GM21723 (cell line): ENCODE data around the gene GAL3ST2.
"Not testable (repeated sequence)": the region's sequence is repeated elsewhere in the genome, so short reads cannot be mapped to it uniquely, and the experiment has no call there.

ENCODE experiments used
- ATAC-seq: cut with Tn5 transposase; IDR thresholded peaks from one replicate; pipeline ENCODE4 v1.9.1; 2021; ENCODE audit warnings: mild to moderate bottlenecking, moderate library complexity; ENCODE audit not compliant: unreplicated experiment

The GAL3ST2 gene

DNA sequence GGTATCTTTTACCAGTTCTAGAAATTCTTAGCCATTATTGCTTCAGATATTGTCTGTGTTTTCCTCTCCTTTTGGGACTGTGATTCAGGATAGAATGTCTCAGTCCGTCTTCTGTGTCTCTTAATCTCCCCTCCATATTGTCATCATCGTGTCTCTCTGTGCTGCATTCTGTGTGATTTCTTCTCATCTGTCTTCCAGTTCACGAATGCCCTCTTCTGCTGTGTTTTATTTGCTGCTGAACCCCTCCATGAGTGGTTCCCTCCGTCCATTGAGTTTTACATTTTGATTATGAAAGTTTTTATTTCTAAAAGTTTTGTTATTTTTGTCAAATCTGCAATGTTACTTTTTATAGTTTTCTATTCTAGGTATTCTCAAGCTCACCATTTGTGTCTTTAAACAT lies 30.5 kb upstream of the GAL3ST2 start:
- ATAC-seq: no peak

DNA sequence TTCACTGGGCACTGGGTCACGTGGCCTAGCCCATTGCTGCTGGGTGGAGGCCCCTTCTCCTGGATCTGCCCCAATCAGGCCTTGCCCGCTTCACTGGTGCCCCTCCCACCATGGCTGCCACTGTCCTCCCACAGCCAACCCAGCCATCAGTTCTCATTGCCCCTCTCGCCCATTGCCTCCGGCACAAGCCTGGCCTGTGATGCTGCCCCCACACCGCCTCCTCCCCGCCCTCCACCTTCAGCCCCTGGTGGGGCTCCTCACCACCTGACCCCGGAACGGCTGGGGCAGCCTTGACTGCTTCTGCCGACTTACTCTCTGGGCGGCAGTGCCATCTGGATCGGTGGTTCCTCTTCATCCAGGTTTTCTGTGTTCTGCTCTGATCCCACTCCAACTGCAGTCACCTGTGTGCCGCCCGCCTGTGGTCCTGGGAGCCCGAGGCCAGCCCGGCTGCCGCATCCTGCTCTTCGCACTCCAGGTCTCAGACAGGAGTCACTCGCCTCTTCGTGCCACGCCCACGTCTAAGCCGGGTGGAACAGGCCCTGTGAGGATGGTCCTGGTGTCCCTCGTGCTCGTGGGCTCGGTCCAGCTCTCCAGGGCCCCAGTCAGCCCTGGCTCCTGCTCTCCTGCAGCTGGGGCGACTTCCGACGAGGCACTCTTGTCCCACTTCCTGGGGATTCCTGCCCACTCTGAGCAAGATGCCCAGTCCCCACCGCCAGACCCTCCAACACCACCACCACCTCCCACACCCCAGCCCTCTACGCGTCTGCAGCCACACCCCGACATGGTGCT lies 28.0 kb upstream of the GAL3ST2 start:
- no peak for ATAC-seq

DNA sequence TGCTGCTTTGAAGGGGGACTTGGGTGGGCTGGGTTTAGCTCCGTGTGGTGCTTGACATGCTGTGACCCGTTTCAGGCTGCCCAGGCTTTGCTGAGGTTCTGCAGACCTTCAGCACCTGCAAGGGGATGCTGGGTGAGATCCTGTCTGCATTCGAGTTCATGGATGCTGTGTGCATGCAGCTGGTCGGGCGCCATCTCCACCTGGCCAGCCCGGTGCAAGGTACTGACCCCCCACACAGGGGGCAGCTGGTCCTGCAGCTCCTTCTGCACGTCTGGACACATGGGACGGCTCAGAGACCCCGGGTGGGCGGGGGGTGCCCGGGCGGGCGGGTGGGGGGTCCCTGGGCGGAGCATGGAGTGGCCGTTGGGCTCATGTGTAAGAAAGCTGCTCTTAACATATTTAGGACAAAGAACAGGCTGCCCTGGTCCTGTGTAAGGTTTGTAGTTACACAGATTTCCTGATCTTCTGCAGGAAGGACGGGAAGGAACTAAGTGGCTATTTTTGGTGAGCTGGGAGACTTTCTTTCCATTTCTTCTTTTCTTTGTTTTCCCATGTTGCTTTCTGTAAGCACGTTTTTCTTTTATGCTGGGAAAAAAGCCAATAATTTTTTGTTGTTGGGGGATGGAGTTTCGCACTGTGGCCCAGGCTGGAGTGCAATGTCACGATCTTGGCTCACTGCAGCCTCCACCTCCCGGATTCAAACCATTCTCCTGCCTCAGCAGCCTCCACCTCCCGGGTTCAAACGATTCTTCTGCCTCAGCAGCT lies 26.4 kb upstream of the GAL3ST2 start:
- ATAC-seq: no peak

DNA sequence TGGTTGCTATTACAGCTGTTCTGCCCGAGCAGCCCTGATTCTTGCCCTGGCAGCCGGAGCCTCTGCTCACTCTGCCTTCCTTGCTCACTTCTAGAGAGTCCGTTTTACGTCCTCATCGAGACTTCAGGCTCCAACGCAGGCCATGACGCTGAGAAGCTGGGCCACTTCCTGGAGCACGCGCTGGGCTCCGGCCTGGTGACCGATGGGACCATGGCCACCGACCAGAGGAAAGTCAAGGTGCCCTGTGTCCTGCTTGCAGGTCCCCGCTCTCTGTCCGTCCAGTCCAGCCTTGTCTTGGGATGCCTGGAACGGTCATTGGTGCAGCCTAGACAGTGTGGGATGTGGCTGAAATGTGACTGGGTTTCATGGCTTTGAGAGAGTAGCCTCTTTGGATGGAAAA lies 25.5 kb upstream of the GAL3ST2 start:
- ATAC-seq: no peak

GRCh38 chr2:241751776-241752175 lies 24.8 kb upstream of the GAL3ST2 start:
- no peak for ATAC-seq

GRCh38 chr2:241752253-241752652 lies 24.4 kb upstream of the GAL3ST2 start:
- no peak for ATAC-seq

GRCh38 chr2:241752689-241753276 lies 23.8 kb upstream of the GAL3ST2 start:
- no peak for ATAC-seq

DNA sequence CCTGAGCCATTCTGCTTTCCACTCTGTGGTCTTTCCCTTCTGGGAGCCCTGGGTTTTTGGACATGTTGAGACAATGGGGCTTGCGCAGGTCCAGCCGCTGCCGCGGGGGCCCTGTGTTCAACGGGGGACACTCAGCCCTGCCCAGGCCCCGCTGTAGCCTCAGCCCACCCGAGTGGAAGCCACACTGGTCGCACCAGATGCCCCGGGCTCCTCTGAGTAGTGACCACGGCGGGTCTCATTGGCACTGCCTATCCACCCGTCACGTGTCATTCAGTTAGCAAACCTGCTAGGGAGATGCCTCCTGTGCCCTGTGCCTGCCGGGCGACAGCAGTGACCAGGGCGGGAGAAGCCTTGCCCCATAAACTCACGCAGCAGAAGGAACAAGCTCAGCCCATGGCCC lies 23.1 kb upstream of the GAL3ST2 start:
- no peak for ATAC-seq

DNA sequence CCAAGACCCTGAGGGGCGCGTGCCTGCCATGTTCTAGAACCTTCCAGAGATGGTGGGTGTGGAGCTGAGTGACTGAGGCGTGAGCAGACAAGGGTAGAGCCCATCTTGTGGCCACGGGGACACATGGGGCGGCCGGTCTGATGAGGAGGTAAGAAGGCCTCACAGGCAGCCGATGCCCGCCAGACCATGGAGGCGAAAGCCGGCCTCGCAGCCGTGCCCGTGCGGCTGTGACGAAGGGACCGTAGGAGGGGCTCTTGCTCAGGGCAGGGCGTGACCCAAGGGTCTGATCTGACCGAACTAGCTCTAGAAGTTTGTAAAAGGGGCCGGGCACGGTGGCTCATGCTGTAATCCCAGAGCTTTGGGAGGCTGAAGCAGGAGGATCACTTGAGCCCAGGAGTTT lies 22.6 kb upstream of the GAL3ST2 start:
- no peak for ATAC-seq

DNA sequence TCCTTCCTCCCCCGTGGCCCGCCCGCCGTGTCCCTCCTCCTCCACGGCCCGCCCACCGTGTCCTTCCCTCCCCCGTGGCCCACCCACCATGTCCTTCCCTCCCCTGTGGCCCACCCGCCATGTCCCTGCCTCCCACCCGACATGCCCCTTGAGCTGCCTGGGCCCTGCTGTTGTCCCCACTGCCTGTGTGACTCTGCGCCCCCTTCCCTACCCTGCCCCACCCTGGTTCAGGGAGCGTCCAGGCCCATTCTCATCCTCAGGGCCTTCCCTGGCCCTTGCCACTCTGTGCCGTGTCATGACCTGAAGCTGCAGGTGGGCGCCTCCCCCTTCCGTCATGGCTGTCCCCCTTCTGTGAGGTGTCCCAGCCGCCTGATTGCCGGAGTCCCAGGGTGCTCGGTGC lies 21.5 kb upstream of the GAL3ST2 start:
- no peak for ATAC-seq

DNA sequence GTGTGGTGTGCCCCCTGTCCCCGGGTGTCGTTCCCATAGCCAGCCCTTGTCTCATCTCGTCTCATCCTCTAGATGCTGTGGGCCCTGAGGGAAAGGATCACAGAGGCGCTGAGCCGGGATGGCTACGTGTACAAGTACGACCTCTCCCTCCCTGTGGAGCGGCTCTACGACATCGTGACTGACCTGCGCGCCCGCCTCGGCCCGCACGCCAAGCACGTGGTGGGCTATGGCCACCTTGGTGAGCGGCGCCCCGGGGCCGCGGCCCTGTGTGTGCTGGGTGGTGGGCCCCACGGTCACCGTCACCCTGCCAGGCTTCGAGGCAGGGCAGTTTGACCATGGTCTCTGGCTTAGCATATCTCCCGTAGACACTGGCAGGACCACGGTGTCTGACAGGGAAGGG lies 20.8 kb upstream of the GAL3ST2 start:
- ATAC-seq: no peak

DNA sequence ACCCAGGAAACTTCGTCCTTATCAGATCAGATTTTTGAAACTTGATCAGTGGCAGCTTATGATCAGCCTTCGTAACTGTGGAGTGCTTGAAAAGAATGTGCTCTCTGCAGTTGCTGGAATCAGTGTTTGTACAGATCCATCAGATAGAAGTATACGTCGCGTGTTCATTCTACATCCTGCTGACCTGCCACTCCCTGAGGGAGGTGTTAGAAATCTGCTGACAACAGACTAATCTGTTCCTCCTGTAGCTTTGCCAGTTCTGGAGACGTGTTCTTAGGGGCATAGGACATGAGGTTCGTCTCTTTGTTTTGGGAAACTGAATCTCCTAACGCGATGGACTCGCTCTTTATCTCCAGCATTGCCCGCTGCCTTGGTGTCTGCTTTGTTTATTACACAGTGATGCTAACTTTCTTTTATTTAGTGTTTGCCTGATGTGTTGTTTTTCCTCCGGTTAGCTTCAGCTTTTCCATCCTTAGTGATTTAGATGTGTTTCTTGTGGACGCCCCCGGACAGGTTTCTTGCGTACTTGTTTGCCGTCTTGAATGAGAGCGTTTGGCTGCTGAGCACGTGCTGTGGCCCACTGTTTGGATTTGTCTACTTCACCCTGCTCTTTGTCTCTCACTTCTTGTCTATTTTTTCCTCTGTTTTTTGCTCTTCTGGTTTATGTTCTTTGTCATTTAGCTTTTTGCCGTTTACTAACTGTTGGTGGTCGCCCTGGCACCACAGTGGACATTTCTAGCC lies 17.4 kb upstream of the GAL3ST2 start:
- ATAC-seq: no peak

DNA sequence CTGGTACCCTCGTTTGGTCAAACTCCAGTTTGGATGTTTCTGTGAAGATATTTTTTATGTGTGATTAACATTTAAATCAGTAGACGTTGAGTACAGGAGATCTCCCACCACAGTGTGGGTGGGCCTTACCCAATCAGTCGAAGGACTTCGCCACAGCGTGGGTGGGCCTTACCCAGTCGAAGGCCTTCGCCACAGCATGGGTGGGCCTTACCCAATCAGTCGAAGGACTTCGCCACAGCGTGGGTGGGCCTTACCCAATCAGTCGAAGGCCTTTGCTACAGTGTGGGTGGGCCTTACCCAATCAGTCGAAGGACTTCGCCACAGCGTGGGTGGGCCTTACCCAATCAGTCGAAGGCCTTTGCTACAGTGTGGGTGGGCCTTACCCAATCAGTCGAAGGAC lies 16.7 kb upstream of the GAL3ST2 start:
- ATAC-seq: not testable (repeated sequence)

DNA sequence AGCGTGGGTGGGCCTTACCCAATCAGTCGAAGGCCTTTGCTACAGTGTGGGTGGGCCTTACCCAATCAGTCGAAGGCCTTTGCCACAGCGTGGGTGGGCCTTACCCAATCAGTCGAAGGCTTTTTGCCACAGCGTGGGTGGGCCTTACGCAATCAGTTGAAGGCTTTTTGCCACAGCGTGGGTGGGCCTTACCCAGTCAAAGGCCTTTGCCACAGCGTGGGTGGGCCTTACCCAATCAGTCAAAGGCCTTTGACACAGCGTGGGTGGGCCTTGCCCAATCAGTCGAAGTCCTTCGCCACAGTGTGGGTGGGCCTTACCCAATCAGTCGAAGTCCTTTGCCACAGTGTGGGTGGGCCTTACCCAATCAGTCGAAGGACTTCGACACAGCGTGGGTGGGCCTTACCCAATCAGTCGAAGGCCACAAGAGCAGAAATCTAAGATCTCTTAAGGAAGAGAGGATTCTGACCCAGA lies 16.3 kb upstream of the GAL3ST2 start:
- no peak for ATAC-seq

DNA sequence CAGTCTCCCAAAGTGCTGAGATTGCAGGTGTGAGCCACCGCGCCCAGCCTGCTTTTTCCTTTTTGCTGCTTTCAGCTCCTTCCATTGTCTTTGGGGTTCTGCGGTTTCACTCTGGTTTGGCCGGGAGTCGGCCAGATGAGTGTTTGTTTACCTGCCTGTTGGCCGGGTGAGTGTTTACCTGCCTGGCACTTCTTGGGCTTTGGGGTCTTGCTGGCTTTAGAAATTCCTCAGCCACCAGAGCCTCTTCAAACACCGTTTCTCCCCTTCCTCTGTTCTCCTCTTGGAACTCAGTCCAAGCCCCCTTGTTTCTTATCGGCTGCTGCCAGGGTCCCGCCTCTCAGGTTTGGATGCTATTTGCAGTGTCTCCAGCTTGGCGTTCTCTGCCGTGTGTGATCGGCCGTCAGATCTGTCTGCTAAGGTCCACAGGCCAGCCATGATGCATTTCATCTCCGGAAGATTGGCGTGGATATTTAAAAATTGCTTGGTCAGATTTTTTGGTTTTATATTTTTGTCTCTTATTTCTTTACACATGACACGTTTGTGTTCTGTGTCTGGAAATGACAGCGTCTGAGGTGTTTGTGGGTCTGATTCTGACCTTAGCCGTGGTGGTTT lies 14.2 kb upstream of the GAL3ST2 start:
- ATAC-seq: no peak

DNA sequence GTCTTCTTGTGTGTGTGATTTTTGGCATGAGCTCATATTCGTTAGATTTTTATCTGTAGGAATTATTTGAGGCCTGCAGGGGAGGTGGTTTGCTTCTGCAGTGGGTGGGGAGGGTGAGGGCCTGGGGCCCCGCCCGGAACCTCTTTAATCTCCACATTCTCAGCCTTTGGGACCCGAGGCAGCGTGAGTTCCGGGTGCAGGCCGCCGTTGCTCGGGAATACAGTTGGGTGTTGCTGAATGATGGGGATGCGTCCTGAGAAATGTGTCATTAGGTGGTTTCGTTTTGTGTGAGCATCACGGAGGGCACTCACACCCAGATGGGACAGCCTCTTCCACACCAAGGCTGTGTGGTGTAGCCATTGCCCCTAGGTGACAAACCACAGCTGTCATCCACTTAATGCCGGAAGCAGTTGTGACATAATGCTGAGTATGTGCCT lies 13.7 kb upstream of the GAL3ST2 start:
- no peak for ATAC-seq

DNA sequence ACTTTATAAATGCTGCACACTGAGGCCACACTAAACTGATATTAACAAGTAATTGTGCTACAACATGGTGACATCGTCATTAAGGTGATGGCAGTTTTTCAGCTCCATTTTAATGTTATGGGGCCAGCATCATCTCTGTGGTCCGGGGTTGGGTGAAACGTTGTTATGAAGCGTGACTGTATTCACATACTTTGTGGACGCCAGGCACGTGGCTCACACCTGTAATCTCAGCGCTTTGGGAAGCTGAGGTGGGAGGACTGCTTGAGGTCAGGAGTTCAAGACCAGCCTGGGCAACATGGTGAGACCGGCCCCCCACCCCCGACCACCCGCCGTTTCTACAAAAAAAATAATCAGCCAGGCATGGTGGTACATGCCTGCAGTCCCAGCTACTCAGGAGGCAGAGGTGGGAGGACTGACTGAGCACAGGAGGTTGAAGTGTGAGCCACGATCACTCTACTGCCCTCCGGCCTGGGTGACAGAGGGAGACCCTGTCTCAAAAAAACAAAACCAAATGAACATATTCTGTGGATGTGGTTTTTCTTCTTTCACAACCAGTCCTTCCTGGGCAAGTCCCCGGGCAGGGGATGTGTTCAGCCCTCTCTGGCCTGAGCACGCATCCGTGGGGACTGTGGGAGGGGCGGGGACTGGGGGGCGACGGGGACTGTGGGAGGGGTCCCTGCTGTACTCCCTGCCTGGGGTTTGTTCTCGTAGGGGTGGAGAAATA lies 12.9 kb upstream of the GAL3ST2 start:
- no peak for ATAC-seq

GRCh38 chr2:241764275-241765241 lies 12.1 kb upstream of the GAL3ST2 start:
- ATAC-seq: no peak
